H1 (cell line): ENCODE results near the gene MYF5. TPM values are rescaled to one million over a fixed set of nuclear protein-coding genes. Genes with fewer than 3 reads are reported as not detected.
A peak's percentile ranks its signal among the peaks of the same experiment; 100 is the strongest.

ENCODE experiments used
- CTCF ChIA-PET: fragments of 300-600 bp; sonication (Branson Sonifier 250); formaldehyde crosslinking; loops from one replicate; lab custom pipeline; 2021; ENCODE audit not compliant: partially characterized antibody; lab: Charles Lee
- POLR2A ChIA-PET: fragments of 300-600 bp; sonication (Branson Sonifier 250); formaldehyde crosslinking; loops from one replicate; lab custom pipeline; 2021; ENCODE audit warnings: inconsistent platforms; ENCODE audit not compliant: partially characterized antibody; lab: Charles Lee
- DNase-seq, 2 experiments: peaks; one replicate each; pipeline versions ENCODE4 v3.0.0 to v3.0.0-alpha.2; 2010 to 2022; ENCODE audit warnings: low spot score in 2 of 2, low read depth in 1 of 2, mixed read lengths in 1 of 2
- FAIRE-seq: peaks from 2 replicates; lab custom pipeline; 2011; peaks lifted over from hg19 to GRCh38; lab: Jason Lieb, UNC
- H2AFZ ChIP-seq: 2 replicates; pipeline ENCODE4 v1.8.1; 2012; ENCODE audit warnings: low read length, inconsistent platforms
- H2AK5ac ChIP-seq: 2 replicates; pipeline ENCODE4 v1.6.1; 2013; ENCODE audit warnings: low read depth, low read length
- H2BK120ac ChIP-seq: replicated peaks from 2 replicates; pipeline ENCODE3; 2013; ENCODE audit warnings: low read depth, low read length, inconsistent platforms
- H2BK12ac ChIP-seq: 2 replicates; pipeline ENCODE4 v1.6.1; 2013; ENCODE audit warnings: low read depth, low read length
- H2BK15ac ChIP-seq: 2 replicates; pipeline ENCODE4 v1.6.1; 2013; ENCODE audit warnings: low read length
- H2BK20ac ChIP-seq: 2 replicates; pipeline ENCODE4 v1.6.1; 2013; ENCODE audit warnings: low read length
- H2BK5ac ChIP-seq: 2 replicates; pipeline ENCODE4 v1.6.1; 2013; ENCODE audit warnings: low read depth, low read length
- H3K14ac ChIP-seq: 2 replicates; pipeline ENCODE4 v1.6.1; 2013; ENCODE audit warnings: inconsistent platforms; ENCODE audit not compliant: insufficient read length
- H3K18ac ChIP-seq: 2 replicates; pipeline ENCODE4 v1.6.1; 2013; ENCODE audit warnings: low read length; ENCODE audit errors: extremely low read depth
- H3K23ac ChIP-seq: 2 replicates; pipeline ENCODE4 v1.6.1; 2013; ENCODE audit warnings: inconsistent platforms; ENCODE audit not compliant: insufficient read length
- H3K23me2 ChIP-seq: 2 replicates; pipeline ENCODE4 v1.6.1; 2013; ENCODE audit warnings: low read depth, low read length
- H3K27ac ChIP-seq: 2 replicates; pipeline ENCODE4 v1.6.1; 2011; ENCODE audit warnings: low read depth, low read length, inconsistent platforms
- H3K27me3 ChIP-seq, 4 experiments: replicated peaks in 1 of 4; 1 replicate in 1 of 4; 2 replicates in 3 of 4; pipeline versions ENCODE4 v1.6.1 to v1.8.1; 2011 to 2013; ENCODE audit warnings: low read length in 3 of 4, mild to moderate bottlenecking in 3 of 4, inconsistent platforms in 2 of 4, mixed read lengths in 2 of 4, moderate library complexity in 1 of 4; ENCODE audit not compliant: control insufficient read depth in 3 of 4, insufficient read depth in 3 of 4; ENCODE audit errors: extremely low read depth in 1 of 4
- H3K36me3 ChIP-seq, 4 experiments: 2 replicates each; pipeline versions ENCODE4 v1.6.1 to v1.8.1; 2011 to 2013; ENCODE audit warnings: mild to moderate bottlenecking in 4 of 4, low read length in 3 of 4, moderate library complexity in 2 of 4, control low read depth in 1 of 4, inconsistent platforms in 1 of 4; ENCODE audit not compliant: insufficient read depth in 4 of 4, control insufficient read depth in 2 of 4
- H3K4ac ChIP-seq: replicated peaks from 2 replicates; pipeline ENCODE3; 2013; ENCODE audit warnings: low read length, low read depth, mixed read lengths, inconsistent platforms; ENCODE audit not compliant: insufficient read length
- H3K4me1 ChIP-seq, 4 experiments: replicated peaks in 1 of 4; 1 replicate in 1 of 4; 2 replicates in 3 of 4; pipeline versions ENCODE4 v1.6.1 to v1.8.1; 2011 to 2013; ENCODE audit warnings: low read length in 3 of 4, inconsistent platforms in 2 of 4, mixed read lengths in 1 of 4; ENCODE audit not compliant: insufficient read depth in 4 of 4, control insufficient read depth in 3 of 4
- H3K4me2 ChIP-seq, 2 experiments: 2 replicates each; pipeline versions ENCODE4 v1.6.1 to v1.8.1; 2011 to 2013; ENCODE audit warnings: low read depth in 2 of 2, low read length in 2 of 2, control low read depth in 1 of 2, inconsistent platforms in 1 of 2, mild to moderate bottlenecking in 1 of 2; ENCODE audit not compliant: insufficient read depth in 1 of 2
- H3K4me3 ChIP-seq, 4 experiments: fragments of 200-600, 300-600 bp in 1 of 4; sonication (generic), shearing (Covaris generic), sonication (Bioruptor Twin) in 1 of 4; 2 replicates each; pipeline versions ENCODE4 v1.5.1 to v1.8.1; 2011 to 2016; ENCODE audit warnings: low read length in 4 of 4, low read depth in 3 of 4, control low read depth in 2 of 4, inconsistent platforms in 2 of 4, mild to moderate bottlenecking in 2 of 4, mixed read lengths in 1 of 4, moderate library complexity in 1 of 4; ENCODE audit not compliant: insufficient read depth in 2 of 4; ENCODE audit errors: extremely low read depth in 1 of 4
- H3K56ac ChIP-seq: replicated peaks from 2 replicates; pipeline ENCODE3; 2013; ENCODE audit warnings: low read depth, mild to moderate bottlenecking, mixed read lengths, low read length, inconsistent platforms; ENCODE audit not compliant: insufficient read length
- H3K79me1 ChIP-seq: 2 replicates; pipeline ENCODE4 v1.6.1; 2013; ENCODE audit warnings: low read depth, low read length, control low read depth
- H3K79me2 ChIP-seq, 2 experiments: 2 replicates each; pipeline versions ENCODE4 v1.6.1 to v1.8.1; 2012 to 2013; ENCODE audit warnings: low read length in 2 of 2, mild to moderate bottlenecking in 2 of 2, inconsistent platforms in 1 of 2; ENCODE audit not compliant: insufficient read depth in 2 of 2, control insufficient read depth in 1 of 2
- H3K9ac ChIP-seq, 4 experiments: replicated peaks in 1 of 4; 1 replicate in 1 of 4; 2 replicates in 3 of 4; pipeline versions ENCODE4 v1.6.1 to v1.8.1; 2011 to 2013; ENCODE audit warnings: low read depth in 3 of 4, low read length in 3 of 4, control low read depth in 2 of 4, mild to moderate bottlenecking in 2 of 4, moderate library complexity in 2 of 4, inconsistent platforms in 1 of 4; ENCODE audit errors: extremely low read depth in 1 of 4
- H3K9me3 ChIP-seq, 2 experiments: 2 replicates each; pipeline versions ENCODE4 v1.6.1 to v1.8.1; 2012 to 2013; ENCODE audit warnings: mild to moderate bottlenecking in 2 of 2, moderate library complexity in 2 of 2, control low read depth in 1 of 2, inconsistent platforms in 1 of 2, low read depth in 1 of 2, low read length in 1 of 2, mixed read lengths in 1 of 2; ENCODE audit not compliant: insufficient read depth in 2 of 2
- H4K20me1 ChIP-seq, 2 experiments: replicated peaks in 1 of 2; 2 replicates each; pipeline versions ENCODE3 to v1.8.1; 2011 to 2013; ENCODE audit warnings: inconsistent platforms in 2 of 2, low read length in 2 of 2, mild to moderate bottlenecking in 1 of 2; ENCODE audit not compliant: insufficient read depth in 2 of 2, control insufficient read depth in 1 of 2
- H4K5ac ChIP-seq: 2 replicates; pipeline ENCODE4 v1.6.1; 2013; ENCODE audit warnings: low read length, low read depth, mixed read lengths, inconsistent platforms; ENCODE audit not compliant: insufficient read length
- H4K8ac ChIP-seq: 2 replicates; pipeline ENCODE4 v1.8.0; 2013; ENCODE audit warnings: mild to moderate bottlenecking, moderate library complexity, low read length, inconsistent platforms; ENCODE audit not compliant: insufficient read depth; ENCODE audit errors: extremely low read depth
- H4K91ac ChIP-seq: replicated peaks from 2 replicates; pipeline ENCODE3; 2013; ENCODE audit warnings: low read length, mixed read lengths, inconsistent platforms; ENCODE audit not compliant: insufficient read length
- BCL11A ChIP-seq, 2 experiments: IDR thresholded peaks; one replicate each; pipeline ENCODE4 v1.6.1; 2011; ENCODE audit warnings: low read depth in 2 of 2, low read length in 2 of 2, mild to moderate bottlenecking in 2 of 2
- CHD2 ChIP-seq: IDR thresholded peaks from 2 replicates; pipeline ENCODE4 v1.6.1; 2012; ENCODE audit warnings: low read length, improper control_type of control experiment
- KDM5A ChIP-seq: fragments of 200-600 bp; IDR thresholded peaks from 2 replicates; pipeline ENCODE4 v1.7.1; 2012; ENCODE audit warnings: mild to moderate bottlenecking, low read length, inconsistent platforms, mixed read lengths
- NRF1 ChIP-seq: IDR thresholded peaks from 2 replicates; pipeline ENCODE4 v1.6.1; 2011; ENCODE audit warnings: mild to moderate bottlenecking, low read depth, low read length, improper control_type of control experiment
- POLR2A ChIP-seq, 2 experiments: IDR thresholded peaks; 1 replicate in 1 of 2; 2 replicates in 1 of 2; pipeline ENCODE4 v1.6.1; 2011; ENCODE audit warnings: low read depth in 2 of 2, low read length in 2 of 2, mild to moderate bottlenecking in 2 of 2; ENCODE audit errors: control extremely low read depth in 1 of 2
- RNF2 ChIP-seq: fragments of 200-900, 300-1000 bp; sonication (generic); IDR thresholded peaks from 2 replicates; pipeline ENCODE4 v1.7.1; 2016; ENCODE audit warnings: borderline replicate concordance, low read depth, mild to moderate bottlenecking, antibody characterized with exemption, low read length; ENCODE audit not compliant: poor library complexity, severe bottlenecking; ENCODE audit errors: missing control alignments
- SIN3A ChIP-seq, 2 experiments: IDR thresholded peaks in 1 of 2; conservative IDR thresholded peaks in 1 of 2; 2 replicates each; pipeline ENCODE4 v1.6.1; 2011 to 2012; ENCODE audit warnings: low read length in 2 of 2, improper control_type of control experiment in 1 of 2, low read depth in 1 of 2, mild to moderate bottlenecking in 1 of 2
- SIRT6 ChIP-seq: IDR thresholded peaks from one replicate; pipeline ENCODE4 v1.7.1; 2012; ENCODE audit warnings: low read length, inconsistent platforms
- SP2 ChIP-seq: IDR thresholded peaks from 2 replicates; pipeline ENCODE4 v1.6.1; 2012; ENCODE audit warnings: mild to moderate bottlenecking, low read length, inconsistent platforms
- SUZ12 ChIP-seq: fragments of 200-600 bp; sonication (generic); IDR thresholded peaks from 2 replicates; pipeline ENCODE4 v1.6.1; 2012; ENCODE audit warnings: mild to moderate bottlenecking, inconsistent platforms, low read length, moderate library complexity, mixed read lengths
- ZNF274 ChIP-seq: IDR thresholded peaks from 2 replicates; pipeline ENCODE4 v1.7.0; 2012; ENCODE audit warnings: low read length, borderline replicate concordance; ENCODE audit errors: extremely low read depth
- WGBS, 2 experiments: shearing (Covaris generic) in 1 of 2; methylation state at CpG; one replicate each; pipeline versions ENCODE4 v1.1.6 to v1.1.7; 2013 to 2015; ENCODE audit warnings: low lambda C conversion rate in 2 of 2, mixed read lengths in 2 of 2, inconsistent platforms in 1 of 2, low coverage in 1 of 2, missing lambda C conversion rate in 1 of 2; ENCODE audit not compliant: insufficient replicate concordance in 2 of 2, insufficient coverage in 1 of 2, insufficient read length in 1 of 2; ENCODE audit errors: extremely low coverage in 1 of 2, missing lambda C conversion rate in 1 of 2; 5-methylcytosine and 5-hydroxymethylcytosine counted together
- polyA plus RNA-seq, 7 experiments: library from polyadenylated mRNA; depleted of rRNA in 3 of 7; stranded (reverse) in 5 of 7; unstranded in 2 of 7; fragments of >200 nt in 5 of 7; fragments of 200-250 nt in 2 of 7; gene quantifications; 1 replicate in 5 of 7; 2 replicates in 1 of 7; 4 replicates in 1 of 7; pipeline versions ENCODE4 v1.2.1 to v1.2.3, GENCODE V29; 2011 to 2013; ENCODE audit warnings: missing spikeins in 2 of 7, mixed read lengths in 2 of 7
- total RNA-seq: library from RNA; stranded (reverse); fragmentation: NEBNext Ultra II Directional; extraction: Animal tissue kit (Norgen Biotek cat#: 25700); gene quantifications from 2 replicates; pipeline ENCODE4 v1.2.1, GENCODE V29; 2021
- TF ChIP-seq, protein P1 (sequence below), 3 experiments: IDR thresholded peaks; 1 replicate in 2 of 3; 2 replicates in 1 of 3; pipeline versions ENCODE4 v1.5.1 to v1.6.1; 2011; ENCODE audit warnings: low read length in 3 of 3, mild to moderate bottlenecking in 3 of 3, inconsistent platforms in 2 of 3, low read depth in 1 of 3, moderate library complexity in 1 of 3; ENCODE audit not compliant: insufficient read depth in 1 of 3; ENCODE audit errors: control extremely low read depth in 1 of 3

The MYF5 gene
- total and polyA plus RNA-seq, 2 of the 8 experiments (the other 6 are each of a cell fraction or from before 2014, with no cell fraction given): 0.09 TPM; not detected in 1

DNA sequence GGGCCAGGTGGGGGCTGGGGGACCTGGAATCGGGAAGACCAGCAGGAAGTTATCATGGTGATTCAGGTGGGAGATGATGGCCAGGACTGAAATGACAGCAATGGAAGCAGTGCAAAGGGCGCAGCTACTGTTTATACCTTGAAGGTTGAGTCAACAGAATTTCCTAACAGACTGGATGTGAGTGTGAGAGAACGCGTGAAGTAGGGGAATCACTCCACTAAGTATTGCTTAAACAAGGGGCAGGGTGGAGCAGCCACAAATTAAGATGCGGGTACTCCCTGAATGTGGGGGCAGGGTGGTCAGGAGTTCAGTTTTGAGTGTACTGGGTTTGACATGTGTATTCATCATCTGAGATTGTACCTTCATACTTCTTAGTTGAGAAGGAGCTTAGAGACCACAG lies 45.1 kb downstream of the MYF5 start:
- Histone ChIP-seq H2AK5ac (no peak overlapping the region), H2BK15ac (no peak overlapping the region), H2AFZ (0 out of 2 replicates have a peak overlapping the region, but pooled peaks have one; percentile 15), H3K79me1 (no peaks in the 10 kb centered on the region), H2BK12ac (no peak overlapping the region), H3K14ac (no peak overlapping the region), H3K9ac (no peak overlapping the region), H3K79me2 (no peaks in the 10 kb centered on the region), H3K27ac (no peak overlapping the region), H3K23ac (no peak overlapping the region), H4K8ac (no peak overlapping the region), H3K56ac (no peak overlapping the region), H3K4me2 (no peak overlapping the region), H2BK120ac (peak overlapping the region; percentile 95), H3K4me3 (no peak overlapping the region), H4K5ac (no peak overlapping the region), H2BK20ac (no peak overlapping the region), H4K20me1 (peaks cover 0 to 1% of the 10 kb centered on the region in 2 experiments), H3K36me3 (no peaks in the 10 kb centered on the region), H3K23me2 (no peaks in the 10 kb centered on the region), H3K4me1 (peaks cover 0 to 6% (median 2%) of the 10 kb centered on the region in 4 experiments; a peak in 1 of 7 replicates), H4K91ac (no peak overlapping the region), H3K18ac (no peak overlapping the region), H2BK5ac (no peak overlapping the region), H3K27me3 (no peaks in the 10 kb centered on the region), H3K9me3 (no peaks in the 10 kb centered on the region), H3K4ac (peak overlapping the region; percentile 67)
- 86% methylated on average over 5 of the region's 5 CpGs; no CpG with 5 or more reads in 1 of the 2 experiments for WGBS, 2 experiments
- ChIA-PET POLR2A (interaction anchor here (1.1 kb wide), 1 partner anchor 59 kb away, joined by 3 read pairs; no protein-coding TSS in a partner anchor), CTCF (interaction anchor here (0.7 to 3.4 kb wide), 14 partner anchors 9 to 348 kb away, joined by 3 to 25 read pairs (median 3); no protein-coding TSS in a partner anchor)
- no peak for FAIRE-seq
- DNase-seq: no peak
- TF ChIP-seq ZNF274: no peak
- no peak for TF ChIP-seq POLR2A (IDR thresholded peaks at IDR 0.05; ENCODE audit: control extremely low read depth in 1 of 2, low read depth in 2 of 2, low read length in 2 of 2)
- TF ChIP-seq SUZ12: no peak
- no peak for TF ChIP-seq SIN3A (conservative IDR thresholded peaks at IDR 0.05 in 1 of 2, IDR thresholded peaks at IDR 0.05 in 1 of 2; ENCODE audit: low read depth in 1 of 2, low read length in 2 of 2)
- no peak for TF ChIP-seq CHD2
- no peak for TF ChIP-seq SIRT6
- TF ChIP-seq, protein P1, sequence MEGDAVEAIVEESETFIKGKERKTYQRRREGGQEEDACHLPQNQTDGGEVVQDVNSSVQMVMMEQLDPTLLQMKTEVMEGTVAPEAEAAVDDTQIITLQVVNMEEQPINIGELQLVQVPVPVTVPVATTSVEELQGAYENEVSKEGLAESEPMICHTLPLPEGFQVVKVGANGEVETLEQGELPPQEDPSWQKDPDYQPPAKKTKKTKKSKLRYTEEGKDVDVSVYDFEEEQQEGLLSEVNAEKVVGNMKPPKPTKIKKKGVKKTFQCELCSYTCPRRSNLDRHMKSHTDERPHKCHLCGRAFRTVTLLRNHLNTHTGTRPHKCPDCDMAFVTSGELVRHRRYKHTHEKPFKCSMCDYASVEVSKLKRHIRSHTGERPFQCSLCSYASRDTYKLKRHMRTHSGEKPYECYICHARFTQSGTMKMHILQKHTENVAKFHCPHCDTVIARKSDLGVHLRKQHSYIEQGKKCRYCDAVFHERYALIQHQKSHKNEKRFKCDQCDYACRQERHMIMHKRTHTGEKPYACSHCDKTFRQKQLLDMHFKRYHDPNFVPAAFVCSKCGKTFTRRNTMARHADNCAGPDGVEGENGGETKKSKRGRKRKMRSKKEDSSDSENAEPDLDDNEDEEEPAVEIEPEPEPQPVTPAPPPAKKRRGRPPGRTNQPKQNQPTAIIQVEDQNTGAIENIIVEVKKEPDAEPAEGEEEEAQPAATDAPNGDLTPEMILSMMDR (IDR thresholded peaks at IDR 0.05; ENCODE audit: control extremely low read depth in 1 of 3, insufficient read depth in 1 of 3, low read depth in 1 of 3, low read length in 3 of 3): no peak
- no peak for TF ChIP-seq BCL11A (IDR thresholded peaks at IDR 0.05; ENCODE audit: low read depth in 2 of 2, low read length in 2 of 2)
- TF ChIP-seq NRF1: no peak
- no peak for TF ChIP-seq RNF2
- no peak for TF ChIP-seq SP2
- TF ChIP-seq KDM5A: no peak
